NCI-H1092 treated with DMSO at 0.1 percent for 48 hours (cell line): ENCODE data around the gene PWP1.

Source experiments
- DNase-seq: peaks from one replicate; lab custom pipeline; 2025; lab: John Stamatoyannopoulos, UW

PWP1 gene

DNA sequence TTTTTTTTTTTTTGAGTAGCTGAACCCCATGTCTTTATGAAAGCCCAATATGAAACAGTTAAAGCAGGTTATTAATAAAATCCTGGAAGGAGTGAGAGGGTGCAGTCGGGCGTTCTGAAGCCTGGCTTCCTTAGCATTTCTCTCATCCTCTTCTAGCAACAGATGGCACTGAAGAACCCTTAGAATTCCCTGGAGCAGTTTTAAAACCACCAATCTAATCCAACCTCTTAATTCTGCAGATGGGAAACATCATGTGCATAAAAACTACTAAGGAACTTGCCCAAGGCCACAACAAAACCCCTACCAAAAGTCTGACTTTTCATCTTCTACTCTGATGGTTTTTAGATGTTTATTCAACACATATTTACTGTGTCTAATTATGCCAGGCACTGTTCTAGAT, 50.2 kb downstream of the PWP1 start:
- no peak for DNase-seq

DNA sequence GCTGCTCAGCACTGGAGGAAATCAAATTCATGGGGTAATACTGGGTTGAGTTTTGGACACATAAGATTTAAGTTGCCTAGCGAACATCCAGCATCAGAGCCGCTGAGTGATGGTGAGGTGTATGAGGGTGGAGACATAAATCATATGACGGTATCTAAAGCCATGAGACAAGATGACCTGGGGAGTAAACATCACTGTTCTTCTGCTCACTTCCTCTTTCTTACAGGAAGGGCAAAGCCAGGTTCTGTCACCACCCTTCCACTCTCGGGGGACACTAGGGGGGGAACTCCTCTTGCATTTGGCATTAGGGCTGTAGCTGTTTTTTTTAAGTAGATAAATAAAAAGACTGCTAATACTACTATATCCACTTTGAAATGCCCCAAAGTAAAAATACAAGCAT, 51.3 kb downstream of the PWP1 start:
- no peak for DNase-seq

DNA sequence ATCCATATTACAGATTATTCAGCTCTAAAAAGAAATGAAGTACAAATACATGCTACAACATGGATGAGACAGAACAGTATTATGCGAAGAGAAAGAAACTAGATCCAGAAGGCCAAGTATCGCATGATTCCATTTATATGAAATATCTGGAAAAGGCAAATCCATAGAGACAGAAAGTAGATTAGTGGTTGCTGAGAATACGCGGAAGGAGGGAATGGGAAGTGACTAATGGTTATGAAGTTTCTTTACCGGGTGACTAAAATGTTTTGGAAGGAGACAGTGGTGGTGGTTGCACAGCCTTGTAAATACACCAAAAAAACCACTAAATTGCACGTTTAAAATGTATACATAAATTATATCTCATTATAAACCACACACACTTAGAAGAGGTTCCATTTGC, 62.9 kb downstream of the PWP1 start:
- no peak for DNase-seq

DNA sequence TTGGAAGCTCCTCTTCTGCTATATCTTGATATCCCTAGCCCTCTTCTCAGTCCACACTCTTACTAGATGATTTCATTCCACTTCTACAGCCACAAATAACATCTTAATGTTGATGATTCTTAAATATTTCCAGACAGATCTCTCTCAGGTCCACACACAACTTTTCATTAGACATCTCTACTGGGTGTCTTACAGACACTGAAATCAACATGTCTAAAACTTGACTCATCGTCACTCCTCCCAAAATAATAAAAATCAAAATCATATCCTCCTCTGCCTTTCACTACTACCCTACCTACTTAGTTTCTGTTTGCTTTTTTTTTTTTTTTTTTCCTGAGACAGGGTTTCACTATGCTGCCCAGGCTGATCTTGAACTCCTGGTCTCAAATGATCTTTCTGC, 63.5 kb downstream of the PWP1 start:
- DNase-seq = no peak

DNA sequence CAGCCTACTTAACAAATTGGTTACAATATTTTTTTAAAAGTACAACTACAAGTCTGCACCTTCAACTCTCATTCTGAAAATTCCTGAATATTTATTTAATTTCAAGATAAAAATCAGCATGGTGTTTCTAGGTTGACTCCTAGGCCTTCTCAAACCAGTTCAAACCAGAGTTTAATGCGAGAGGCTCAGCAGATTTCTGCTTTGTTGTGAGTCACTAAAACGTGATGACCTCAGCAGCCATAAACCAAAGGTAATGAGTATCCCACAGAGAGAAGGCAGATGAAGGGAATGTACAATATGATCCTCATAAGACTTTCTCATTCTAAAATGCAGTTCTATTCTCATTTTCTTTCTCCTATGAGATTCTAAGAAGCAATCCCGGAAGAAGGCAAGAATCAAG, 73.8 kb downstream of the PWP1 start:
- no peak for DNase-seq

- DNase-seq = peak; percentile 31
Measured at GRCh38 chr12:107760207-107760808, 74.7 kb downstream of the PWP1 start.

DNA sequence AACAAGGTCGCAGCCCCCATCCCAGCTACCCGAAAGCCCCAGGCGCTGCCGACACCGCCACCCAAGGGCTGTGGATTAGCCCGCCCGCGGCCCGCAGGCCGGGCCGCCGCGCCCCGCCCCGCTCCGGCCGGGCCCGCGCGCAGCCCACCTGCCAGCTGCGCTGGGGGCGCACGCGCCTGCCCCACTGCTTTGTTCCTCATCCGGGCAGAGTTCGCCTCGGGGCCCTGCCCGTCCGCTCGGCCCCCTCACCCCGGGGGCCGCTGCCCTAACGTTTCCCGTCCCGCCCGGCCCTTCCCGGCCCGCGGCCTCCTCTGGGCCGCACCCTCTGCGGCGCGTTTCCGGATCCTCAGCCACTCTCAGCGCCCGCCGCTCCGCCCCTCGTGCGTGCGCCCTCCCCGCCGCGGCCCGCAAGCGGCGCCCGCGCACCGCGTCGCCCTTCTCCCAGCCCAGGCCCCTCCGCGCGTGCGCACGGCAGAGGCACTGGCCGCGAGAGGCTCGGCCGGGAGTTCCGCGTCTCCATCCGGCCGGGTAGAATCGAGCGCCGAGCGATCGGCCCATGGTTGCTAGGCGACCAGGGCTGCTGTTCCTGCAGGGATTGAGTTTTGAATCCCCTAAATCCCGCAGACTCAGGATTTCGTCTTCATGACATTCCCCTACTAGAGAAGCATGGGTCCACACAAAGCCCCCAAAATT, 75.4 kb downstream of the PWP1 start, which contains the start of gene PRDM4:
Gene PRDM4, minus strand, starts transcription at position 329 of the 693 bp plus-strand sequence. CDS start 622 bp downstream, outside the sequence.
- DNase-seq = peak; percentile 89

DNA sequence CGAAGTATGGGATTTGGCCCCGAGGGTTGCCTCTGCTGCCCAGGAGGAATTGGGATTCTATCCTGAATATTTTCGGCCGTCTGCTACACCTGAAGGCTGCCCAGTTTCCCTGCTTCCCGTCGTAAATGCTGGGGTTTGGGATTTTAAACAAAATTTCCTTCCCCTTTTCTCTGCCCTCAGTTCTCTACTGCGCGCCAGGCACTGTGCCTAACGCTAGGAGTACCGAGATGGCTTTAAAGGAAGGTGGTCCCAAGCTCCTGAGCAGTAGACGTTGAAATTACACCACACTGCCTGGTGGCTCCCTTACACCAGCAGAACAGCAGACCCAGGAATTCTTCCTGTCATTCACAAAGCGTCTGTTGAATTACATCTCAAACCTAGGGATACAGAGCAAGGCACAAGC, 75.9 kb downstream of the PWP1 start:
- peak; percentile 38 for DNase-seq
